IMR-90 (cell line): ENCODE data around the gene GCC2. TPM values are rescaled to one million over a fixed set of nuclear protein-coding genes. Genes with fewer than 3 reads are reported as not detected.
"Not testable (repeated sequence)": the region's sequence is repeated elsewhere in the genome, so short reads cannot be mapped to it uniquely, and the experiment has no call there.

Source experiments
- ATAC-seq: fragments of 200-7000 bp; cut with Tn5 transposase; 2 replicates; pipeline ENCODE4 v1.9.1; 2020; ENCODE audit warnings: low read depth, mild to moderate bottlenecking, moderate library complexity
- BruUV-seq: library from RNA; stranded (reverse); fragments of 400-500 nt; replicated peaks from 2 replicates; lab custom pipeline; 2021; lab: Mats Ljungman, UMichigan
- CTCF ChIA-PET: fragments of 300-600 bp; formaldehyde crosslinking; extraction: SDS; loops from one replicate; lab custom pipeline; 2021; ENCODE audit warnings: antibody characterized with exemption; lab: Yijun Ruan, JAX
- POLR2A ChIA-PET: fragments of 300-600 bp; sonication (Branson Sonifier 250); formaldehyde crosslinking; loops from one replicate; lab custom pipeline; 2022; ENCODE audit warnings: antibody characterized with exemption; ENCODE audit not compliant: unreplicated experiment; lab: Charles Lee
- DNase-seq: peaks from one replicate; pipeline ENCODE4 v3.0.0; 2013
- H2AFZ ChIP-seq: replicated peaks from 2 replicates; pipeline ENCODE3; 2013; ENCODE audit warnings: low read length, mild to moderate bottlenecking; ENCODE audit not compliant: poor library complexity
- H2AK5ac ChIP-seq: 2 replicates; pipeline ENCODE4 v1.6.1; 2013; ENCODE audit warnings: low read depth, low read length, inconsistent platforms
- H2AK9ac ChIP-seq: replicated peaks from 2 replicates; pipeline ENCODE3; 2013; ENCODE audit warnings: mild to moderate bottlenecking, low read depth, low read length, moderate library complexity; ENCODE audit not compliant: poor library complexity
- H2BK120ac ChIP-seq: 2 replicates; pipeline ENCODE4 v1.6.1; 2013; ENCODE audit warnings: low read depth, low read length, inconsistent platforms
- H2BK15ac ChIP-seq: 3 replicates; pipeline ENCODE4 v1.6.1; 2013; ENCODE audit warnings: low read depth, low read length, inconsistent platforms
- H2BK20ac ChIP-seq: 2 replicates; pipeline ENCODE4 v1.6.1; 2013; ENCODE audit warnings: low read depth, mild to moderate bottlenecking, inconsistent platforms, low read length, moderate library complexity
- H2BK5ac ChIP-seq: 2 replicates; pipeline ENCODE4 v1.6.1; 2013; ENCODE audit warnings: mild to moderate bottlenecking, low read depth, low read length, inconsistent platforms; ENCODE audit not compliant: poor library complexity, severe bottlenecking
- H3K14ac ChIP-seq: replicated peaks from 2 replicates; pipeline ENCODE4 v1.6.1; 2013; ENCODE audit warnings: low read depth, low read length, inconsistent platforms
- H3K18ac ChIP-seq: 2 replicates; pipeline ENCODE4 v1.6.1; 2013; ENCODE audit warnings: low read depth, low read length, control low read depth
- H3K23ac ChIP-seq: 2 replicates; pipeline ENCODE4 v1.6.1; 2013; ENCODE audit warnings: low read depth, low read length, inconsistent platforms
- H3K27ac ChIP-seq: 2 replicates; pipeline ENCODE4 v1.5.1; 2013; ENCODE audit warnings: mild to moderate bottlenecking, control low read depth, low read length; ENCODE audit not compliant: insufficient read depth
- H3K27me3 ChIP-seq: 2 replicates; pipeline ENCODE4 v1.6.1; 2013; ENCODE audit warnings: low read length; ENCODE audit not compliant: control insufficient read depth, insufficient read depth
- H3K36me3 ChIP-seq: 2 replicates; pipeline ENCODE4 v1.6.1; 2013; ENCODE audit warnings: low read length, mixed read lengths; ENCODE audit not compliant: control insufficient read depth, insufficient read depth
- H3K4ac ChIP-seq: 2 replicates; pipeline ENCODE4 v1.6.1; 2013; ENCODE audit warnings: low read depth, low read length, inconsistent platforms
- H3K4me1 ChIP-seq: 2 replicates; pipeline ENCODE4 v1.6.1; 2013; ENCODE audit warnings: low read length, mixed read lengths; ENCODE audit not compliant: control insufficient read depth, insufficient read depth
- H3K4me2 ChIP-seq: 2 replicates; pipeline ENCODE4 v1.6.1; 2013; ENCODE audit warnings: low read depth, mild to moderate bottlenecking, control low read depth, low read length, moderate library complexity
- H3K4me3 ChIP-seq: 2 replicates; pipeline ENCODE4 v1.5.1; 2013; ENCODE audit warnings: low read depth, mild to moderate bottlenecking, control low read depth, low read length, moderate library complexity; ENCODE audit not compliant: insufficient read depth
- H3K56ac ChIP-seq: 2 replicates; pipeline ENCODE4 v1.6.1; 2013; ENCODE audit warnings: low read length, inconsistent platforms; ENCODE audit not compliant: insufficient read depth; ENCODE audit errors: extremely low read depth
- H3K79me1 ChIP-seq, 2 experiments: 2 replicates each; pipeline ENCODE4 v1.6.1; 2013; ENCODE audit warnings: low read length in 2 of 2, inconsistent platforms in 1 of 2, low read depth in 1 of 2
- H3K9ac ChIP-seq: 2 replicates; pipeline ENCODE4 v1.6.1; 2013; ENCODE audit warnings: low read depth, low read length, control low read depth
- H3K9me1 ChIP-seq: 2 replicates; pipeline ENCODE4 v1.6.1; 2013; ENCODE audit warnings: low read length, inconsistent platforms; ENCODE audit not compliant: insufficient read depth
- H3K9me3 ChIP-seq: 2 replicates; pipeline ENCODE4 v1.6.1; 2013; ENCODE audit warnings: low read length; ENCODE audit not compliant: control insufficient read depth, insufficient read depth
- H4K20me1 ChIP-seq: 2 replicates; pipeline ENCODE4 v1.6.1; 2013; ENCODE audit warnings: low read length, inconsistent platforms; ENCODE audit not compliant: insufficient read depth
- H4K5ac ChIP-seq: 2 replicates; pipeline ENCODE4 v1.6.1; 2013; ENCODE audit warnings: mild to moderate bottlenecking, low read depth, low read length, control low read depth
- H4K8ac ChIP-seq, 2 experiments: 2 replicates each; pipeline ENCODE4 v1.6.1; 2013; ENCODE audit warnings: low read depth in 2 of 2, low read length in 2 of 2, control low read depth in 1 of 2, inconsistent platforms in 1 of 2
- H4K91ac ChIP-seq: 2 replicates; pipeline ENCODE4 v1.6.1; 2013; ENCODE audit warnings: low read depth, low read length, inconsistent platforms; ENCODE audit not compliant: insufficient read depth
- WGBS, 2 experiments: methylation state at CpG; one replicate each; pipeline versions ENCODE4 v1.1.5 to v1.1.7; 2013; ENCODE audit warnings: missing lambda C conversion rate in 2 of 2; ENCODE audit not compliant: insufficient read length in 1 of 2; ENCODE audit errors: extremely low coverage in 2 of 2; 5-methylcytosine and 5-hydroxymethylcytosine counted together
- dilution Hi-C: fragments of 300-500 bp; cut with HindIII; formaldehyde crosslinking; loops from one replicate; pipeline ENCODE4 v1.14.3; 2018; ENCODE audit warnings: low sequenced_read_pairs; ENCODE audit not compliant: unreplicated experiment
- in situ Hi-C: fragments of 300-500 bp; cut with MboI; formaldehyde crosslinking; loops from 3 replicates; pipeline ENCODE4 v1.14.3; 2019; ENCODE audit warnings: low sequenced_read_pairs, inconsistent platforms, mixed read lengths
- intact Hi-C: fragments of 100-400 bp; cut with micrococcal nuclease; formaldehyde crosslinking; loops from 2 replicates; pipeline ENCODE4 v1.10.0; 2022
- microRNA-seq, 2 experiments: library from miRNA; stranded (forward) in 1 of 2; unstranded in 1 of 2; fragments of 10-50 nt in 1 of 2; fragments of <30 nt in 1 of 2; gene quantifications in 1 of 2; microRNA quantifications in 1 of 2; one replicate each; pipeline versions ENCODE3 to v1.1.0; 2013 to 2020; ENCODE audit not compliant: insufficient read depth in 1 of 2, insufficient read length in 1 of 2, unreplicated experiment in 1 of 2
- polyA plus RNA-seq, 3 experiments: library from polyadenylated mRNA; depleted of rRNA; stranded (reverse); fragments of >200 nt; gene quantifications; 2 replicates each; pipeline ENCODE4 v1.2.3, GENCODE V29; 2012; ENCODE audit warnings: low replicate concordance in 1 of 3
- small RNA-seq, 5 experiments: library from RNA; depleted of rRNA; stranded (forward); fragments of <200 nt; gene quantifications; one replicate each; pipeline ENCODE3, GENCODE V24; 2012
- total RNA-seq: library from RNA; depleted of rRNA; stranded (reverse); fragments of >200 nt; gene quantifications from 2 replicates; pipeline ENCODE4 v1.2.3, GENCODE V29; 2012; rRNA removed

Gene GCC2
- total and polyA plus RNA-seq, 2 of the 4 experiments (the other 2 are of a cell fraction), result 6.4 to 8.6 TPM

DNA sequence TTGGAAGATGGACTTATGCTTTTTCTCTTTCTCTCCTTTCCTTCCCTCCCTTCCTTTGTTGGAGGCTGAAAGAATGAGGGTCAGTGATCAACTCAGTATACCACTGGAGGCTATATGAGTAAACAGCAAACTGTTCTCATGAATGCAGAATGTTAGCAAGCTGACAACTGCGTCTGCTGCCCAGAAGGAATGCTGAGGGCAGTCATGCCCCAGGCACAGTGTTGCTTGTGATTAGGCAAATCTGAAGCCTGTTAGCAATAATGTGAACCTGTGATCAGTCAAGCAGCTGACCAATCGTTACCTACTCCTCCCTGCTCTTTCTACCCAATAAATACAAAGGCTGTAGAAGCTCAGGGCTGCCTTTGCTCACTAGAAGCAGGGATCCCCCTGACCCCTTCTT, 107.6 kb downstream of the GCC2 start:
- H3K4me2 ChIP-seq, H4K8ac ChIP-seq, H3K23ac ChIP-seq, H3K56ac ChIP-seq, H2BK5ac ChIP-seq, H3K4ac ChIP-seq, H2BK15ac ChIP-seq, H3K27ac ChIP-seq, H3K18ac ChIP-seq, in situ Hi-C loops, intact Hi-C loops, H2AK5ac ChIP-seq, H2AFZ ChIP-seq, BruUV-seq, POLR2A ChIA-PET, H4K91ac ChIP-seq, H3K9me3 ChIP-seq, H3K27me3 ChIP-seq, H2BK120ac ChIP-seq, CTCF ChIA-PET, H2AK9ac ChIP-seq, H2BK20ac ChIP-seq, H3K14ac ChIP-seq, H3K9ac ChIP-seq, H3K4me3 ChIP-seq, dilution Hi-C loops, H3K36me3 ChIP-seq, H4K5ac ChIP-seq: not testable (repeated sequence)
- WGBS, 2 experiments, result no CpG with 5 or more reads among the region's 2 CpGs
- peaks cover 63% of the 10 kb centered on the region for H4K20me1 ChIP-seq
- peak; percentile 40 for DNase-seq
- ATAC-seq, result peak; percentile 22; the same call in 1 of the 2 replicates
- peaks cover 39 to 73% of the 10 kb centered on the region in 2 experiments for H3K79me1 ChIP-seq
- H3K4me1 ChIP-seq, result peaks cover 15% of the 10 kb centered on the region
- H3K9me1 ChIP-seq, result peaks cover 29% of the 10 kb centered on the region

Small RNA genes within 50 kb of the gene (microRNA-seq; reads per million reads assigned to microRNA genes)
- not detected for gene SMIM12P1 (ENCODE audit: insufficient read depth, insufficient read length)

Small RNA genes within 50 kb of the gene (small RNA-seq; reads per million reads assigned to genes)
- 0 reads per million in 5 experiments for gene SMIM12P1

Other genes starting within 250 kb of the GCC2 start
- not detected in 2 replicates for gene SULT1C3, start 209.2 kb upstream of the GCC2 start, total RNA-seq
- gene SULT1C3, start 209.2 kb upstream of the GCC2 start, polyA plus RNA-seq (2012; rRNA removed), result not detected in 2 replicates
- not detected in 2 replicates for gene SULT1C2, start 160.3 kb upstream of the GCC2 start, total RNA-seq
- 0.09 TPM in 1 of 2 replicates, not detected in the other for gene SULT1C2, start 160.3 kb upstream of the GCC2 start, polyA plus RNA-seq (2012; rRNA removed)
- 0.36 and 0.56 TPM in 2 replicates for gene SULT1C4, start 71.3 kb upstream of the GCC2 start, total RNA-seq
- gene SULT1C4, start 71.3 kb upstream of the GCC2 start, polyA plus RNA-seq (2012; rRNA removed), result 0.27 and 0.50 TPM in 2 replicates
- gene LIMS1, start 85.3 kb downstream of the GCC2 start, total RNA-seq, result 125 and 131 TPM in 2 replicates
- 51.8 and 59.1 TPM in 2 replicates for gene LIMS1, start 85.3 kb downstream of the GCC2 start, polyA plus RNA-seq (2012; rRNA removed)